ENCODE data around the gene ATP1B1.

ATP1B1 gene

DNA sequence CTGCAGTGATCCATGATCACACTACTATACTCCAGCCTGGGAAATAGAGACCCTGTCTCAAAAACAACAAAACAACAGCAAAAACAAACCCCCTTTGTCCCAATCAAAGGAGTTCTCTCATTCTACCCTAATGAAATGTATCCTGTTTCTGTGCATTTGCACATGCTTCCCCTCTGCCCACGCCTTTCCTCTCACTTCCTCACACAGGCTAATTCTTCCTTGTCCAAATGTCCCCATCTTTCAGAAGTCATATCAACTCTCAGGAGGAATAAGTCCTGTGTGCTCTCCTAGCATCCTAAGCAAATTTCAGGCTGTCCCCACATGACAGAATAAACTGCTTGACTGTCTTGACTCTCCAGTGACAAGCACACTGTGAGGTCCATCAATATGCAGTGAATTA is 8.1 kb upstream of the ATP1B1 start:
- TF ChIP-seq, protein P1, sequence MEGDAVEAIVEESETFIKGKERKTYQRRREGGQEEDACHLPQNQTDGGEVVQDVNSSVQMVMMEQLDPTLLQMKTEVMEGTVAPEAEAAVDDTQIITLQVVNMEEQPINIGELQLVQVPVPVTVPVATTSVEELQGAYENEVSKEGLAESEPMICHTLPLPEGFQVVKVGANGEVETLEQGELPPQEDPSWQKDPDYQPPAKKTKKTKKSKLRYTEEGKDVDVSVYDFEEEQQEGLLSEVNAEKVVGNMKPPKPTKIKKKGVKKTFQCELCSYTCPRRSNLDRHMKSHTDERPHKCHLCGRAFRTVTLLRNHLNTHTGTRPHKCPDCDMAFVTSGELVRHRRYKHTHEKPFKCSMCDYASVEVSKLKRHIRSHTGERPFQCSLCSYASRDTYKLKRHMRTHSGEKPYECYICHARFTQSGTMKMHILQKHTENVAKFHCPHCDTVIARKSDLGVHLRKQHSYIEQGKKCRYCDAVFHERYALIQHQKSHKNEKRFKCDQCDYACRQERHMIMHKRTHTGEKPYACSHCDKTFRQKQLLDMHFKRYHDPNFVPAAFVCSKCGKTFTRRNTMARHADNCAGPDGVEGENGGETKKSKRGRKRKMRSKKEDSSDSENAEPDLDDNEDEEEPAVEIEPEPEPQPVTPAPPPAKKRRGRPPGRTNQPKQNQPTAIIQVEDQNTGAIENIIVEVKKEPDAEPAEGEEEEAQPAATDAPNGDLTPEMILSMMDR (conservative IDR thresholded peaks at IDR 0.05; ENCODE audit: low read depth, low read length), result no peak
- Histone ChIP-seq H2AFZ (ENCODE audit: low read depth) (no peak overlapping the region), H3K9ac (no peak overlapping the region), H3K36me3 (ENCODE audit: insufficient read depth) (no peaks in the 10 kb centered on the region), H3K4me1 (ENCODE audit: low read depth, poor library complexity, severe bottlenecking) (no peaks in the 10 kb centered on the region), H3K79me2 (ENCODE audit: insufficient read depth, low read depth) (no peaks in the 10 kb centered on the region), H3K4me2 (no peak overlapping the region), H3K27ac (no peak overlapping the region), H4K20me1 (ENCODE audit: insufficient read depth) (no peaks in the 10 kb centered on the region), H3K4me3 (IDR thresholded peaks at IDR 0.05; ENCODE audit: insufficient read depth, low read depth, low read length) (no peak overlapping the region), H3K27me3 (ENCODE audit: insufficient read depth, low read depth) (no peaks in the 10 kb centered on the region)

DNA sequence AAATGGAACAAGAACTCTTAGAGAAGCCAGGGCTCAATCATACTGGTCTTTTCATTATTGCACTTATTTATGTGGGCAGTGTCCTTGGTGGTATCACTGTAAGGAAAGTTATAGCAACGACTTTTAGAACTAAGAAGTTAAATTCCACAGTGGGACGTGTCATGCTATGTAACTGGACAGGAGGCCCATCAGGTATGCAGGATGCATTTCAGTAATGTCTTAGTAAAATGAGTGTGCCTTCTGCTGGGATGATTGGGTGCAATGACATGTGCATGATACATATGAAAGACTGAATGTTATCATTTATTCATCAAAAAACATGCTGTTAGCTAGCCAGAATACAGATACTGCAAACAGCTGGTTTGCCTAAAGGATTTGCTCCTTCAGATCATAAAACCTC is 6.9 kb upstream of the ATP1B1 start:
- Histone ChIP-seq H4K20me1 (ENCODE audit: insufficient read depth) (no peaks in the 10 kb centered on the region), H3K79me2 (ENCODE audit: insufficient read depth, low read depth) (no peaks in the 10 kb centered on the region), H2AFZ (ENCODE audit: low read depth) (no peak overlapping the region), H3K27me3 (ENCODE audit: insufficient read depth, low read depth) (no peaks in the 10 kb centered on the region; the same call in 1 of the 2 replicates), H3K4me2 (no peak overlapping the region), H3K4me3 (IDR thresholded peaks at IDR 0.05; ENCODE audit: insufficient read depth, low read depth, low read length) (no peak overlapping the region), H3K27ac (no peak overlapping the region), H3K4me1 (ENCODE audit: low read depth, poor library complexity, severe bottlenecking) (no peaks in the 10 kb centered on the region), H3K36me3 (ENCODE audit: insufficient read depth) (no peaks in the 10 kb centered on the region), H3K9ac (no peak overlapping the region)
- TF ChIP-seq, protein P1 (conservative IDR thresholded peaks at IDR 0.05; ENCODE audit: low read depth, low read length), result no peak

DNA sequence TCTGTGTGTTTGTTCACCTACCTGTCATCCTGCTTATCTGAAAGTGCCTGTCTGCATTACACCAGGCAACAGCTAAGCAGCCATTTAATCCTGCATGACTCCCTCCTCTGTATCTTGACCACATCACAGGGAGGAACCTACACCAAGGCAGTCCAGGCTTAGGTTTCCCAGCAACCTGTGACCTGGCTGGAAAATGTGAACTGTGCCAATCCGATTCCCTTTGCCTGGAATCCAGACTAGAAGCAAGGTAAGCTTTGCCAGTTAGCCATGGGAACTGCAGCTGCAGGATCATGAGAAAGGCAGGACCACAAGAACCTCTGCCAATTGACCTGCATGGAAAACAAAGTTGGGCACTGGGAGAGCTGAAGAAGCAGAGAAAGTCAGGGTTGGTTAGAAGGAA is 6.3 kb upstream of the ATP1B1 start:
- Histone ChIP-seq H3K79me2 (ENCODE audit: insufficient read depth, low read depth) (no peaks in the 10 kb centered on the region), H3K4me2 (no peak overlapping the region), H3K4me3 (IDR thresholded peaks at IDR 0.05; ENCODE audit: insufficient read depth, low read depth, low read length) (no peak overlapping the region), H3K9ac (no peak overlapping the region), H3K27ac (no peak overlapping the region), H4K20me1 (ENCODE audit: insufficient read depth) (no peaks in the 10 kb centered on the region), H2AFZ (ENCODE audit: low read depth) (no peak overlapping the region), H3K4me1 (ENCODE audit: low read depth, poor library complexity, severe bottlenecking) (peaks cover 1% of the 10 kb centered on the region), H3K27me3 (ENCODE audit: insufficient read depth, low read depth) (peaks cover 6% of the 10 kb centered on the region; the same call in 1 of the 2 replicates), H3K36me3 (ENCODE audit: insufficient read depth) (no peaks in the 10 kb centered on the region)
- TF ChIP-seq, protein P1 (conservative IDR thresholded peaks at IDR 0.05; ENCODE audit: low read depth, low read length), result no peak

DNA sequence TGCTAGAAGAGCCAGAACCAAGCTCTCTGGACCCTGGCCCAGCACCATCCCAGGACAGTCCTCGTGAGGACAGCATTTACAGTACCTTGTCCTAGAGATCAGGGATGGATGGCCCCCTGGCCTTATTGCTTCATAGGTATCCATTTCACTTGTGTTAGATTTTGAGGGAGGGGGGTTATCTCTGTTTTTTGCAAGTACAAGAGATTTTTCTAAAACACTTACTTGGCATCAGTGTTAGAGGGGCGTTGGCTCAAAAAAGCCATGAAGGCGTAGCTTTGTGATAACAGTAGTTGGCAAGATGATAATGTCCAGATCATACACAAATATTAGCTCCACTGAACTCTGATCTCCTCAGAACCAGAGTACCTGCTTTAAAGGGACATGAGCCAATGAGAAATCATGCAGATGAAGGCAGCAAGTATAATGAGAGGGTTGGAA is 5.8 kb upstream of the ATP1B1 start:
- Histone ChIP-seq H3K4me2 (no peak overlapping the region), H3K79me2 (ENCODE audit: insufficient read depth, low read depth) (no peaks in the 10 kb centered on the region), H3K9ac (no peak overlapping the region), H4K20me1 (ENCODE audit: insufficient read depth) (no peaks in the 10 kb centered on the region), H3K36me3 (ENCODE audit: insufficient read depth) (no peaks in the 10 kb centered on the region), H3K4me3 (IDR thresholded peaks at IDR 0.05; ENCODE audit: insufficient read depth, low read depth, low read length) (no peak overlapping the region), H3K27ac (no peak overlapping the region), H3K27me3 (ENCODE audit: insufficient read depth, low read depth) (peaks cover 7% of the 10 kb centered on the region; the same call in 1 of the 2 replicates), H3K4me1 (ENCODE audit: low read depth, poor library complexity, severe bottlenecking) (peaks cover 4% of the 10 kb centered on the region), H2AFZ (ENCODE audit: low read depth) (no peak overlapping the region)
- TF ChIP-seq, protein P1 (conservative IDR thresholded peaks at IDR 0.05; ENCODE audit: low read depth, low read length), result no peak
